Fibroblast of villous mesenchyme (primary cell): ENCODE data around the gene LRP1B. TPM values are rescaled to one million over a fixed set of nuclear protein-coding genes. Genes with fewer than 3 reads are reported as not detected.

Source experiments
- DNase-seq: peaks from one replicate; pipeline ENCODE4 v3.0.0-alpha.2; 2010; ENCODE audit warnings: low read depth
- H3K4me3 ChIP-seq: 2 replicates; pipeline ENCODE4 v1.5.1; 2011; ENCODE audit warnings: low read depth, mild to moderate bottlenecking, low read length
- total RNA-seq: library from RNA; depleted of rRNA; stranded (reverse); fragments of >200 nt; gene quantifications from 2 replicates; pipeline ENCODE4 v1.2.3, GENCODE V29; 2012
- TF ChIP-seq, protein P1 (sequence below): IDR thresholded peaks from 2 replicates; pipeline ENCODE4 v1.5.1; 2012; ENCODE audit warnings: low read depth, mild to moderate bottlenecking, low read length; ENCODE audit not compliant: insufficient read depth

The LRP1B gene
- total RNA-seq, 1 donor, result 2.2 TPM

DNA sequence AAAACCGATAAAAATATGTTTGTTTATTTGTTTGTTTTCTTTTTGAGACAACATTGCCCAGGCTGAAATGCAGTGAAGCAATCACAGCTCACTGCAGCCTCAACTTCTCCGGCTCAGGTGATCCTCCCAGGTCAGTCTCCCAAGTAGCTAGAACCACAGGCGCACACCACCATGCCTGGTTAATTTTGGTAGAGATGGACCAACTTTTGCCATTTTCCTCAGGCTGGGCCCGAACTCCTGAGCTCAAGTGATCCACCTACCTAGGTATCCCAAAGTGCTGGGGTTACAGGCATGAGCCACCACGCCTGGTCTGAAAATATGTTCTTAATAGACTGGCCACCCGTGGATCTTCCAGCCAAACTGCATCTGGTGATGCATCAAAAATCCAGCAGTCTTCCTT is 1867.9 kb downstream of the LRP1B start:
- TF ChIP-seq, protein P1, sequence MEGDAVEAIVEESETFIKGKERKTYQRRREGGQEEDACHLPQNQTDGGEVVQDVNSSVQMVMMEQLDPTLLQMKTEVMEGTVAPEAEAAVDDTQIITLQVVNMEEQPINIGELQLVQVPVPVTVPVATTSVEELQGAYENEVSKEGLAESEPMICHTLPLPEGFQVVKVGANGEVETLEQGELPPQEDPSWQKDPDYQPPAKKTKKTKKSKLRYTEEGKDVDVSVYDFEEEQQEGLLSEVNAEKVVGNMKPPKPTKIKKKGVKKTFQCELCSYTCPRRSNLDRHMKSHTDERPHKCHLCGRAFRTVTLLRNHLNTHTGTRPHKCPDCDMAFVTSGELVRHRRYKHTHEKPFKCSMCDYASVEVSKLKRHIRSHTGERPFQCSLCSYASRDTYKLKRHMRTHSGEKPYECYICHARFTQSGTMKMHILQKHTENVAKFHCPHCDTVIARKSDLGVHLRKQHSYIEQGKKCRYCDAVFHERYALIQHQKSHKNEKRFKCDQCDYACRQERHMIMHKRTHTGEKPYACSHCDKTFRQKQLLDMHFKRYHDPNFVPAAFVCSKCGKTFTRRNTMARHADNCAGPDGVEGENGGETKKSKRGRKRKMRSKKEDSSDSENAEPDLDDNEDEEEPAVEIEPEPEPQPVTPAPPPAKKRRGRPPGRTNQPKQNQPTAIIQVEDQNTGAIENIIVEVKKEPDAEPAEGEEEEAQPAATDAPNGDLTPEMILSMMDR, result no peak
- DNase-seq, result no peak
- no peak overlapping the region for H3K4me3 ChIP-seq

DNA sequence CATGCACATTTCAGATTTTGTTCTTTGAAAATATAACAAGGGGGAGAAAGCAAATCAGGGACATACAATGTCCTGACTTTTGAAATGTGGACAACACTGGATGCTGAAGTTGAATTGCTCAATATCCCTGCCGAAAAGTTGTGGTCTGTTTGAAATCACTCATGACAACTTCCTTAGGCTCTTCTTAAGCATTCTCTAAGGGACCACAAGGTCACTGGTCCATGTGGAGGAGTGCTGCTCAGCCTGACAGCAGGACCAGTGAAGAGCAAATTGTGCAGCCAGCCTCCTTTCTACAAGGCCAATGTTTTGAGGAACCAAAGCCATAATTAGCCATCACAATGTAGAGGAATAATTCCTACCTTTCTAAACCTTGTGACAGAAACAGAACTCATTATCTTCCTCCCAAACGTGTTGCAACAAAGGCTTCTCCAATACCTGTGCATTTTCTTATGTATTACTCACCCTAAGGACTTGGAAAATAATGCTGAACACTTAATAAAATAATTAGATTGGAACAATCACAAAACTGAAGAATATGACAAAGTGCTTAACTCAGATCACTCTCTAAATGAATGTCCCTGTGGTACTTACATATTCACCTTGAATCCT is 1873.0 kb downstream of the LRP1B start:
- TF ChIP-seq, protein P1, result no peak
- H3K4me3 ChIP-seq, result no peak overlapping the region
- peak; percentile 60 for DNase-seq

DNA sequence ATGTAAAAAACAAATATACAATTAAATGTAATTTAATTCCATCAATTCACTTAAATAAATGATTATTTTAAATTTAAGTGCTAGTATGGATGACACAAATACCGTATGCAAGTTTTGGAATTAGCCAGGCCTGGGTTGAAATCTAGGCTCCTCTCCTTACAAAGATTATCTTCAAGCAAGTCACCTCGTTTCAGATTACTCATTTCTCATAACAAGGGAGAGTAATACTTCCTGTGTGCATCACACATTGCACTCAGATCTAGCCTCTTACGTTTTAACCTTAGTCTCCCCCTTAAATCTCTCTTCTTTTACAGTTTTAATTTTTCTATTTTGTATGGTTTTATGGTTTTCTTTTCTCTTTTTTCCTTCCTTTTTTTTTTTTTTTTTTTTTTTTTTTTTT is 1874.7 kb downstream of the LRP1B start:
- TF ChIP-seq, protein P1, result no peak
- DNase-seq, result no peak
- no peak overlapping the region for H3K4me3 ChIP-seq

DNA sequence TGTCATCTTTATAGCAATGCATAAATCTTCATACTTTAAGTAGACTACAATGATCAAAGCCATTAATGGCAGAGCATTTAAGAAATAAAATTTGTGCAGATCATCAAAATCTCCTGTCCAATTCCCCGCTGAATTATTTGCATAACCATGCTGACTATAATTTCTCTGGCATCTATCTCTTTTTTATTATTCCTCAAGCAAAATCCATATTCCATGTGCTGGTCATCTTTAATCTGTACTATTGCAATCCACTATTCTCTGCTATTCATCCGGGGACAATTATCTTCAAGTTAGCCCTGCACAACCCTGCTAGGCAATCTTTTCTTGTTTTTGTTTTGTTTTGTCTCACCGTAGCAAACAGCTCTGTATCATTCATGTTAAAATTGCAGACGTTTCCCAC is 1881.0 kb downstream of the LRP1B start:
- TF ChIP-seq, protein P1, result no peak
- DNase-seq, result no peak
- H3K4me3 ChIP-seq, result no peak overlapping the region

DNA sequence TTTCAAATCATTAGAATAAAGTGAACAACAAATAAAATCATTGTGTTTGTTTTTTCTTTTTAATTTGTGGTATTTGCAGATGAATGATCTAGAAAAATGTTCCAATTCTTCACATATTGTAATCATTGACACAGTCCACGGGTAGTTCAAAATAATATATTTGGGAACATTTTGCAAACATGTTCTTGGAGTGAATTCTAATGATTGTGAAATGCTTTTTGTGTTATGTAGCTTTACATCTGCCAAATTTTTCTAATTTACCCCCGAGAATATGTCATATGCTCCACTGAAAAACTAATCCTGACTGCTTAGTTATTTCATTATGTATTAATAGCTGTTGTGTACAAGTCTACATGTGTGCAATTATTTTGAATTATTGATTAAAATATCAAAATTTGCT is 1882.2 kb downstream of the LRP1B start:
- no peak for DNase-seq
- TF ChIP-seq, protein P1, result no peak
- H3K4me3 ChIP-seq, result no peak overlapping the region

DNA sequence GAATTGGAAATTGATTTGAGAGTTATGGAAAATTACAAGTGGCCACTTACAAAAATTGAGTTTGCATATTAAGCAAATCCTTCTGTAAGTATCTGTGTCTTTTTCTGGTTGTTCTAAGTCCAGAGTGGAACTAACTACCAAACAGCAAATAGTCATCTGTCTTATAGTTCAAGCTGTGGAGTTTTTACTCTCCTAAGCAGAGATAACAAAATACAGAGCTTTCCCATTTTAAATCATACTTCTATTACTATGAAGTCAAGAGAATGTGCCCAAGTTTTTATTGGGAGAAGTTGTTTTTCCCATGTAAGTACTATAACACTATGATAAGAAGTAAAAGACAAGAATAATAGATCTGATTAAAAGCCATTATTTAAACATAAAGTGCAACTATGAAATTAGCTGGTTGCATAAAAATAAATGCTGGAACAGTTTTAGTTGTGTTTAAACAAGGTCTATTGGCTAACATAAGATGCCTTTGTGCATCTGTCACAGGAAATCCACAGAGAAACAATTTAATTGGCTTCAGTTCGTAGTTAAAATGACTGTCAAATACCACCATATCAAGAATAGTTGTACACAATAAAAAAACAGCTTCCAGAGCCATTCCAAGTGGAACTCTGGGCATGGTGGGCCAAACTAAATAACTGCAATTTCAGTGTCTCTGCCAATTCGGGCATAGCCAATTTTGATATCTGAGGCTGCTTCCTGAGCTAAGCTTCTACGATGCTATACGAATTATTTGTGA is 1883.2 kb downstream of the LRP1B start:
- DNase-seq, result peak; percentile 24
- no peak overlapping the region for H3K4me3 ChIP-seq
- TF ChIP-seq, protein P1, result no peak
